Measurements from ENCODE around the gene ELOVL1.

Gene ELOVL1

DNA sequence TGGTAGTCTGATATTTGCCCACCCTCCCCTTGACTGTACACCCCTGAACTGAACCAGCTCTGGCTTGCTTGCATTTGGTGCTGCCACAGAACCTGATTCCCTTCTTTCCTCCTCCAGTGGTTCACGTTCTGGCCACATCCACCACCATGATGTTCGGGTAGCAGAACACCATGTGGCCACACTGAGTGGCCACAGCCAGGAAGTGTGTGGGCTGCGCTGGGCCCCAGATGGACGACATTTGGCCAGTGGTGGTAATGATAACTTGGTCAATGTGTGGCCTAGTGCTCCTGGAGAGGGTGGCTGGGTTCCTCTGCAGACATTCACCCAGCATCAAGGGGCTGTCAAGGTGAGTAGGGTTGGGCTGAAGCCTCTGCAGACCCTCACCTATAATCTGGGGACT lies 7.2 kb downstream of the ELOVL1 start:
- DNase-seq, result no peak
- intact Hi-C loops (cut with DNase I), result no loop called here

DNA sequence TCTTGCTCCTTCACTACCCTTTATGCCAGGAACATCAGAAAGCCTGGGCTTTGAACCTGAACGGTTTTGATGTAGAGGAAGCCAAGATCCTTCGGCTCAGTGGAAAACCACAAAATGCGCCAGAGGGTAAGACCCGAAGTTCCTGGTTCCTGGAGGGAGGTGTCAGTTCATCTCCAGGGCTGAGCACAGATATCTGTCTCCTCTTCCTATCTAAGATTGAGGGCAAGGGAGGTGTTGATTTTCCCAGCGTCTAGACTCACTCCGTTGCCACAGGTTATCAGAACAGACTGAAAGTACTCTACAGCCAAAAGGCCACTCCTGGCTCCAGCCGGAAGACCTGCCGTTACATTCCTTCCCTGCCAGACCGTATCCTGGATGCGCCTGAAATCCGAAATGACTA lies 8.1 kb downstream of the ELOVL1 start:
- no peak for DNase-seq
- intact Hi-C loops (cut with DNase I), result no loop called here

DNA sequence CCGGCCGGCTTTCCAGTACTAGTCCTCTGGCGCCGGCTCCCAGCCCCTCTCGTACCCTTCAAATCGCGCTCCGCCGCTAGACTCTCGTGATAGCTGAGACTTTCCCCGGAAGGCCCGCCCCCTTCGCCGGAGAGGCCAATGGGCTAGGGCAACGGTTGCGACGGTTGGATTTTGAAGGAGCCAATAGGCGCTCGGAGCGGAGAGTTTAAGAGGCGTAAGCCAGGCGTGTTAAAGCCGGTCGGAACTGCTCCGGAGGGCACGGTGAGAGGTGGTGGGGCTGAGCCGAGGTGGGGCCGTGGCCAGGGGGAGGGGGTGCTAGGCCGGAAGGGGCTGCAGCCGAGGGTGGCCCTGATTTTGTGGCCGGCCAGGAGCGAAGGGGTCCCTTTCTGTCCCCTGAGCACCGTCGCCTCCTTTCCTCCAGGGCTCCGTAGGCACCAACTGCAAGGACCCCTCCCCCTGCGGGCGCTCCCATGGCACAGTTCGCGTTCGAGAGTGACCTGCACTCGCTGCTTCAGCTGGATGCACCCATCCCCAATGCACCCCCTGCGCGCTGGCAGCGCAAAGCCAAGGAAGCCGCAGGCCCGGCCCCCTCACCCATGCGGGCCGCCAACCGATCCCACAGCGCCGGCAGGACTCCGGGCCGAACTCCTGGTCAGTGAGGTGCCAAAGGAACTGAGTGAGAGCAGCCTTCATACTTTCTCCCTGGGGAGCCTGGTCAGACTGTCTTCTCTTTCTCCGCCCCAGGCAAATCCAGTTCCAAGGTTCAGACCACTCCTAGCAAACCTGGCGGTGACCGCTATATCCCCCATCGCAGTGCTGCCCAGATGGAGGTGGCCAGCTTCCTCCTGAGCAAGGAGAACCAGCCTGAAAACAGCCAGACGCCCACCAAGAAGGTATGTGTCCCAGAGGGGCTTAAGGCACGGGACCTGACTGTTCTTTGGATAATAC lies 8.8 kb downstream of the ELOVL1 start, which contains the start of gene CDC20:
Gene CDC20, plus strand, starts transcription at position 236 of the 948 bp plus-strand sequence. Its CDS starts 235 bp downstream, at position 471.
- DNase-seq, result peak; percentile 96 to 100 (median 99)
- intact Hi-C loops (cut with DNase I), result no loop called here

DNA sequence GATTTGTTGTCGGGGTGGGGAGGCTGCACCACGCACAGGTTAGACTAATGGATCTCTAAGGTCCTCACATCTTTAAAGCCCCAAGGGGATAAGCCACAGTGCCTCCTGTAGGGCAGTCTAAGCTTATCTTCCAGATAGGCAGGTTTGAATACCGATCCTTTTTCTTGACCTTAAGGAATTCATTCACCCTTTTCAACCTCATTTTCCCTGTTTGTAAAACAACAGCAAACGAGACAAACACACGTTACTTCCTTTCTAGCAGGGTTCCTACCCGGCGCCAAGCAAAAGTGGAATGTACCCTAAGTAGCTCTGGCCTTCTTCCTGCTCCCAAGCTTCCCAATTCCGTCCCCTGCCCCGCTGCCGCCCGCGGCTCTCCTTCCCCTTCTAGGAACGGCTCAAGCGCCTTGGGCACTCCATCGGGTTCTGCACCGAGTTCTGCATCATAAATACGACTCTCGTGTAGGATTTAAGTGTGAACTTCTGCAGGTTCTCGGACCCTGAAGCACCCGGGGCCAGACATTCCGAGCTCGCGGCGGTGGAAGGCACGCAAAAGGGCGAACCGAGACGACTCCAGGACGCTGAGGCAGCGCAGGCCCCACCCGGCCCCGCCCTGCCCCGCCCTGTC lies 9.6 kb downstream of the ELOVL1 start:
- intact Hi-C loops (cut with DNase I), result no loop called here

DNA sequence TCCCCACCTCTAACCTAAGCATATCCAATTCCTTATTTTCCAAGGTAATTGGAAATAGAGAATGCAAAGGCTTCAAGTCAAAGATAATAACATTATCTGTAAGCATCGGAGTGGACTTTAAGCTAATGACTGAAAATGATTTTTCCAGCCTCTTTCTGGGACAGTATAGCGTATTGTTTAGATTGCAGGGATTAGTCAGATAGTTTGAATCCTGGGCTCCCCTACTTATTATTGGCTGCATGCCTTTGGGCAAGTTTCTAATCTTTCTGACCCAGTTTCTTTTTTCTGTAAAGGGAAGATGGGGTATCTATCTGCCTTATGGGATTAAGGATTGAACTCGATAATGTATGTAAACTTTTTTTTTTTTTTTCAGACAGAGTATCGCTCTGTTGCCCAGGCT lies 10.6 kb downstream of the ELOVL1 start:
- intact Hi-C loops (cut with DNase I), result no loop called here
- no peak for DNase-seq

More for the DNA sequence above, 9.6 kb downstream of the ELOVL1 start:
- peak in 14 of 42 donors; percentile 18 to 65 (median 38) for DNase-seq

DNA sequence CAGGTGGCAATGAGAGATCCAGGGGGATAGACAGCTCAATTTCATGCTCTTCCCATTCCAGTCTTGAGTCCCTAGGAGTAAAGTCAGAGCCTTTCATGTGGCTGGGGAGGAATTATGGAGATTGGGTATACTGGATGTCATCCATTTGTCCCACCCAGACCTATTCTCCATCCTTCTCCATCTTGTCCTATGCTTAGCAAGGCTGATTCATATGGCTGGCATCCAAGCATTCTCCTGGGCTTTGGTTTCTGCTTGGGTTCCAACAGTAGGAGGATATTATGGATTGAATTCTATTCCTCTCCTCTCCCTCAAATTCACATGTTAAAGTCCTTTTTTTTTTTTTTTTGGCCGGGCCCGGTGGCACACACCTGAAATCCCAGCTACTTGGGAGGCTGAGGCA lies 12.9 kb downstream of the ELOVL1 start:
- DNase-seq, result no peak
- intact Hi-C loops (cut with DNase I), result no loop called here

DNA sequence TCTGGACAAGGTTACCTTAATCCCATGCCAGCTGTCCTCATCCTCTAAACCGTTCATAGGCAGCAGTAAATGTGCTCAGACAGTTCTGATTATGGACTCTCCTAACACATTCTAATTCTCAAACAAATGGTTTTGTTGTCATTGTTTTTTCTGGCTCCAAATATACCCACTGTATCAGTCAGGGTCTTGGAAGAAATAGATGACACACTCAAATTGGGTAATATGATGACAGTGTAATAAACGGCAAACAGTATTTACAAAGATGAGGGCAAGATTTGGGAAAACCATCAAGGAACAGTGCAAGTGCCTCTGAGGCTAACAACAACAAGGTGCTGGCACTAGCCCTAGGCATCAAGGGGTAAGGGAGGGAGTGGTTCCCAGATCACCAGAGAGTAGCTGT lies 13.3 kb downstream of the ELOVL1 start:
- intact Hi-C loops (cut with DNase I), result no loop called here
- DNase-seq, result no peak

DNA sequence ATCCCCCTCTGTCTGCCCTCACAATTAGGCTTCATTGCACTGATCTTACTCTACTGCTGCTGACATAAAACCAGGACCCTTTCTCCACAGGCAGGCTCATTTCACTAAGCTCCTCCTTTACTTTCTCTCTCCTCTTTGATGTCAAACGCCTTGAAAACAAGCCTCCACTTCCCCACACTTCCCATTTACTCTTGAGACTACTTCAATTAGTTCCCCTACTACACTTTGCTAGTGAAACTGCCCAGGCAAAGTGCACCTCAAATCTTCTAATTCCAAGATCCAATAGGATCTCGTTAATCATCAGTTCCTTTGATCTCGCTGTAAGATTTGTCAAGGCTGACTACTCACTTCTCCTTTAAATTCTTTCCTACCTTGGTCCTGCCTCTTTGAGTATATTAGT lies 14.9 kb downstream of the ELOVL1 start:
- intact Hi-C loops (cut with DNase I), result no loop called here
- DNase-seq, result no peak

DNA sequence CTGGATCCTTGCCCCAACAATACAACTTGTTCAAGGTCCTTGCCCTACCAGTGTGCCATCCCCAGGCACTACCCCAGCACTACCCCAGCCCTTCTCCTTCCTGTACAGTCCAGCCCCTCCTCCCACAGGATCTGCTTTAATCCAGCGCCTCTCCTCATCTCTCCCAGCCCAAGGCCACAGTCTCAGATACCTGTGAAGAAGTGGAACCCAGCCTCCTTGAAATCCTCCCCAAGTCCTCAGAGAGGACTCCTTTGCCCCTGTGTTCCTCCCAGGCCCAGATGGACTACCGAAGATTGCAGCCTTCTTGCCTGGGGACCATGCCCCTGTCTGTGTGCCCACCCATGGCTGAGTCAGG lies 15.5 kb downstream of the ELOVL1 start:
- DNase-seq, result no peak
- intact Hi-C loops (cut with DNase I), result no loop called here

DNA sequence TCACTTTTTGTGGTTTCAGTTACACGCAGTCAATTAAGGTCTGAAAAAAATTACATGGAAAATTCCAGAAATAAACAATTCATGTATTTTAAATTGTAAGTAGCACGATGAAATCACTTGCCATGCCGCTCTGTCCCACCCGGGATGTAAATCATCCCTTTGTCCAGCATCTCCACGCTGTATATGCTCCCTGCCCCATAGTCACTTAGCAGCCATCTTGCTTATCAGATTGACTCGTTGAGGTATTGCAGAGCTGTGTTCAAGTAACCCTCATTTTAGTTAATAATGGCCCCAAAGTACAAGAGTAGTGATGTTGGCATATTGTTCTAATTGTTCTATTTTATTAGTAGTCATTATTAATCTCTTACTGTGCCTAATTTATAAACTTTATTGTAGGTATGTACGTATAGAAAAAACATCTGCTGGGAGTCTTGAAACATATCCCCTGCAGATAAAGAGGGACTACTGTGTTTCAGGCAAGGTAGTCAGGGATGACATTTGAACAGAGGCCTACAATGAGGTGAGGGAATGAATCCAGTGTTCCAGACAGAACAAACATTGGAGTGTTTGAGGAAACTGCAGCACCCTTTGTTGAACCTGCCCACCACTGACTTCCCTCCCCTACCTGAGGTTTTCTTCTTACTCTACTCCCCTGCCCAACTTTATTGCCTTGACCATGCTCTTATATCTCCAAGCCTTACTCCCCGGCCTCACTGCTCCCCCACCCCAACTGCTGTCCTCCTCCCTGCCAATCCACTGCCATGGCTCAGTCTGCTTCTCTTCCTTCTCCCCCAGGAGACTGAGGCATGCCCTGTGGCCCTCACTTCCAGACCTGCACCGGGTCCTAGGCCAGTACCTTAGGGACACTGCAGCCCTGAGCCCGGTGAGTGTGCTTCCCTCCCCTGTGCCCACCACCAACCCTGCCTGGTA lies 16.1 kb downstream of the ELOVL1 start:
- intact Hi-C loops (cut with DNase I), result no loop called here
- peak in 1 of 42 donors; percentile 33 for DNase-seq

DNA sequence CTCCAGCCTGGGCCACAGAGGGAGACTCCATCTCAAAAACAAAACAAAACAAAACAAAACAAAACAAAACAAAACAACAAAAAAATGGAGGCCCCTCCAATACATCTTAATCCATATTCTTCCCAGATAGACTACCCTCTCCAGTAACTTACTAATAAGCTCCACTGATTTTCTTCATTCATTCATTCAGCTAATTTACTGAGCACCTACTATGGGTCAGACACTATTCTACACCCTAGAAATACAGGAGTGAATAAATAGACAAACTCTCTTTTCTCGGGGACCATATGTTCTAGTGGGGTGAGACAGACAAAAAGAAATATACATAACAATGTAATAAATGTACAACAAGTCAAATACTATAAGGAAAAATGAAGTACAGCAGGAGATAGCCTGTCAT lies 16.8 kb downstream of the ELOVL1 start:
- DNase-seq, result no peak
- intact Hi-C loops (cut with DNase I), result no loop called here

DNA sequence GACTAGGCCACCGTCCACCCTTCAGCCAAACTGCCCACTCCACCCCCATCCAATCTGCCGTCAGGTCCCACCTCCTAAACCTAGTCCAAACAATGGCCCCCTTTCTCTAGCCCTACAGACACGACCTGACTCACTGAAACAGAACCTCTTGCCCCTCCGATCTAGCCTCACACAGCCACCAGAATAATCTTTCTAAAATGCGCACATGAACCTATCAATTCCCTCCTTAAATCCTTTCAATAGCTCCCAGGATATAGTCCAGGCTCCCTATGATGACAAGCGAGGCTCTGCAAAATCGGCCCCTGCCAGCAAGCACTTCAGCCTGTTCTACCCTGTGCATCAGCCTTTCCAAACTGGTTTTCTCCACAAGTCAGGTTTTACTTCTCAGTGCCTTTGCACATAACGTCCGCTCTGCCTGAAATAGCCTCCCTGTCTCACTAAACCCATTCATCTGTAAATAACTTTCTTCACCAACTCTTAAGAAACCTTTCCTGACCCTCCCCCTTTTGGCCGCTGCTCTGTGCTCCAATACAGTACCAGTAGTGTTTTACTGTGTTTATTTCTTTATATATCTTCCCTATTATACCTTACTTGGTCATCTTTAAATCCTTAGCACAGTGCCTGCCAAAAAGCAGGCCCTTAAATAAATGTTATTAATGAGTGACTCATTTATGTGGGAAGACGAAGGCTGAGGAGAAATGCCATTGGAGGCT lies 18.1 kb downstream of the ELOVL1 start:
- peak in 7 of 42 donors; percentile 18 to 41 (median 28) for DNase-seq
- intact Hi-C loops (cut with DNase I), result no loop called here

DNA sequence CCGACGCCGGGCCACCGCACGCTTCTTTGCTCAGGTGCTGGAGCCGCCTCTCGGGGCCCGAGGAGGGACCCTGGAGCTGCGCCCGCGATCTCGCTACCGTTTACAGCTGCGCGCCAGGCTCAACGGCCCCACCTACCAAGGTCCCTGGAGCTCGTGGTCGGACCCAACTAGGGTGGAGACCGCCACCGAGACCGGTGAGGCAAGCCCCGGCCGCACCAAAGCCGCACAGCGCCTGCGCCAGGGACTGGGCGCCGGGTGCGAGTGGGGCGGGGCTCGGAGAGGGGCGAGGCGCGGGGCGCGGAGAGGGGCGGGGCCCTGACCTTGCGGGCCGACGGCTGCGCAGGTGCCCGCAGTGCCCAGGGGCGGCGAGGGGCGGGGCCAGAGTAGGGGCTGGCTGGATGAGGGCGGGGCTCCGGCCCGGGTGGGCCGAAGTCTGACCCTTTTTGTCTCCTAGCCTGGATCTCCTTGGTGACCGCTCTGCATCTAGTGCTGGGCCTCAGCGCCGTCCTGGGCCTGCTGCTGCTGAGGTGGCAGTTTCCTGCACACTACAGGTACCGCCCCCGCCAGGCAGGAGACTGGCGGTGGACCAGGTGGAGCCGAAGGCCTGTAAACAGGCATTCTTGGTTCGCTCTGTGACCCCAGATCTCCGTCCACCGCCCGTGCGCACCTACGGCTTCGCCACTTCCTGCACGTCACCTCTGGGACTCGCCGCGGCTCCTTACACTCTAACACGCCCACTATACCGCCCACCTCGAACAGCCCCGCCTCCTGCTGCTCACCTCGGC lies 18.8 kb downstream of the ELOVL1 start:
- peak; percentile 33 to 87 (median 76) for DNase-seq
- intact Hi-C loops (cut with DNase I), result no loop called here

DNA sequence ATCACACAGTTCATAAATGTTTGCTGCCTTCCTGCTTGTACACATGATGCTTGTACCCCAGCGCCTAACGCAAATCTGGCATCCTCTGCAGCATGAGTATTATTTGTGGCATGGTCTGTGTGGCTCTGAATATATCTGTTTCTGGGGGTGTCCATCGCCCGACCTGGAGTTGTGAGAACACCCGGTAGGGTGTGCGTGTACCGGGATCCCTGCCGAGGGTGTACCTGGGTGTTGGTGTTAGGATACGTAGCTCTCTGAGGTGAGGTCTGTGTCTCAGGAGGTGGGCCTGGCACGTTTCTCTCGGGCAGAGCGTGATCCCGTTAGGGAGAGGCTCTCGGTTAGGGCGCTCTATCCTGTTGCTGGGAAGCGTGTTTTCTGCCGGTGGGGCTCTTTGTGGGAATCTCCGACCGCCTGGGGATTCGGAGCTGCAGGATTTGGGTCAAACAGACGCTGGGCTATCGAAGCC lies 19.4 kb downstream of the ELOVL1 start:
- intact Hi-C loops (cut with DNase I), result no loop called here
- peak in 14 of 42 donors; percentile 15 to 63 (median 28) for DNase-seq

DNA sequence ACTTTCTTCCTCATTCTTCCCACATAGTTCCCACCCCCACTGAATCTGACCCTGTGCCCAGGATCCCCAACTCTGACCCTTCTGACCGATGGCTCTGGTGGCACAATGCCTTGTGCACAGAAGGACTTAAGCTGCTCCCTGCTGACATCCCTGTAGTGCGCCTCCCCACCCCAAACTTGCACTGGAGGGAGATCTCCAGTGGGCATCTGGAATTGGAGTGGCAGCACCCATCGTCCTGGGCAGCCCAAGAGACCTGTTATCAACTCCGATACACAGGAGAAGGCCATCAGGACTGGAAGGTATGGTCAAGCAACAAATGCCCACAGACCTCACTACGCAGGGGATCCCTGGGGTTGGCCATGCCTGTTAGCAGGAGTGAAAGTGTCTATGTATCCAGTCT lies 21.2 kb downstream of the ELOVL1 start:
- intact Hi-C loops (cut with DNase I), result no loop called here

DNA sequence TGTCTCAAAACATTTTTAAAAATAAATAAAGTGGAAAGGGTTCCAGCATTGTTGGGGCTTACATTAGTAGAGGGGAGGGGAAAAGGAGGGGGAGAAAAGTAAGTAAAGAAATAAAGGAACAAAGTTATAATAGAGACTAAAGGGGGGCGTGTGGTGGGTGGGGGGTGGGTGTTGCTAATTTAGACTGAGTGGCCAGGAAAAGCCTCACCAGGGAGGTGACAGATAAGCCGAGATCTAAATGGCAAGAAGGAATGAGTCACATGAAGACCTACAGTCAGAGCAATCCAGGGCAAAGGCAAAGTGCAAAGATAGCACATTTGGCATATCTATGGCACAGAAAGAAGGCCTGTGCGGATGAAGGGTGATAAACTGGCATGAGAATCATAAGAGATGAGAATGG lies 22.7 kb downstream of the ELOVL1 start:
- peak in 6 of 42 donors; percentile 5 to 46 (median 22) for DNase-seq
- intact Hi-C loops (cut with DNase I), result no loop called here

More for the DNA sequence above, 21.2 kb downstream of the ELOVL1 start:
- DNase-seq, result peak in 3 of 42 donors; percentile 16 to 31 (median 27)

DNA sequence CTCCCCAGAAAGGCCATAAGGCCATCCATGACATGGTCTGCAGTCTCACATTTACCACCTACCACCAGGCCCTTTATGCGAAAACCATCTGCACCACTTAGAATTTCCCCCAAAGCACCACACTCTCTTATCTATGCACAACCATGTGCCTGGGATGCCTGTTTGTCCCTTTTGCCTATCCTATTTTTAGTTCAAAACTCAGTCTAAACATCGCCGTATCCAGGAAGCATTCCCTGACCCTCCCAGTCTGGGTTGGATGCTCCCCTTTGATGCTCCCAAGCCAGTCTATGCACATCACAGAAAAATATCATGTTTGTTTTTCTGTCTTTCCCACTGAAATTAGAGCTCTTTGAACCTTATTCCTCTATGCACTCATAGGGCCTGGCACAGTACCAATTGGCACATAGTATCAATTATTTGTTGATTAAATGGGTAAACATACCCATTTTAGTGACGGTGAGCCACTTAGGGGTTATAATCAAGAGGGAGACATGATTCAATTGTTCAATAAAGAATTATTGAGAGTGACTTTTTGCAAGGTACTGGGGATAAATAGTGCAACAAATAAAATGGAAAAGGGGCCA lies 23.5 kb downstream of the ELOVL1 start:
- intact Hi-C loops (cut with DNase I), result no loop called here
- peak in 3 of 42 donors; percentile 11 to 13 (median 12) for DNase-seq
